NCI-H146 (cell line): Measurements from ENCODE around the gene TTC21A.

Experiments
- DNase-seq: peaks from one replicate; lab custom pipeline; 2025; lab: John Stamatoyannopoulos, UW

TTC21A gene

GRCh38 chr3:39177708-39178332 is 70.3 kb downstream of the TTC21A start:
- peak; percentile 44 for DNase-seq

GRCh38 chr3:39178553-39178952 is 71.1 kb downstream of the TTC21A start:
- no peak for DNase-seq

GRCh38 chr3:39180183-39180545 is 72.7 kb downstream of the TTC21A start:
- DNase-seq, result no peak

DNA sequence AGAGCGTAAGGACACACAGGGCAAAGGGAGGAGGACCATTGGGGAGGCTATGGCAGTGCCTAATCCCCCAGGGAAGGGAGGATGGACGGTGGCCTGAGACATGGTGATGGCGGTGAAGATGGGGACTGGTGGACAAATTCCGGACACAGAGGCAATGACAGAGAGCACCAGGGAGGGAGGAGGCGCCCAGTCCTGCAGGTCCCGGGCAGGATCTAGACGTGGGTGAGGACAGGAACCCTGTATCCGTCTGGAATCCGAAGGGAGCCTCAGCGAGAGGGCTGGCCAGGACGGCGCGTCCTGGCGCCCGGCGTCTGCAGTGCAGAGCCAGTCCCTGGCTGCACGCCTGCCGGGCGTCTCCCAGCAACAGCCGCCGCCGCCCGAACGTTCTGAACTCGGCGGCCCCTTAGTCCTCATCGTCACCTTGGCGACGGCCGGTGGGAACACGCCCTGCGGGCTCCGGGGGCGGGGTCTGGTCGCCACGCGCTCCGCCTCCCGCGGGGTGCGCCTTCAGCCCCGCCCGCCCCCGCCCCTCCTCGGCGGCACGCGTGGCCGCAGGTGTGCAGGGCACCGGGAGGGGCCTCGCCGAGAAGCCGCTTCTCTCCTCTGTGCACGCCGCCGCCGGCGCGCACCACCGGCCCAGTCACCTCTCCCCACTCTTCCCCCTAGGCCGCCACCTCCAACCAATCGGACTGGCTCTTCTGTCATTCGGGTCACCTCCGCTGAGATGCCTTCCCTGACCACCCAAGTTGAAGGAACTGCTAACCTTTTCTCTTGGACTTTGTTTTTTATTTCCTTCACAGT is 73.3 kb downstream of the TTC21A start:
- DNase-seq, result peak; percentile 88

- no peak for DNase-seq
Measured at GRCh38 chr3:39181408-39182335, 74.2 kb downstream of the TTC21A start.

- no peak for DNase-seq
Measured at GRCh38 chr3:39183211-39184080, 76.0 kb downstream of the TTC21A start.

DNA sequence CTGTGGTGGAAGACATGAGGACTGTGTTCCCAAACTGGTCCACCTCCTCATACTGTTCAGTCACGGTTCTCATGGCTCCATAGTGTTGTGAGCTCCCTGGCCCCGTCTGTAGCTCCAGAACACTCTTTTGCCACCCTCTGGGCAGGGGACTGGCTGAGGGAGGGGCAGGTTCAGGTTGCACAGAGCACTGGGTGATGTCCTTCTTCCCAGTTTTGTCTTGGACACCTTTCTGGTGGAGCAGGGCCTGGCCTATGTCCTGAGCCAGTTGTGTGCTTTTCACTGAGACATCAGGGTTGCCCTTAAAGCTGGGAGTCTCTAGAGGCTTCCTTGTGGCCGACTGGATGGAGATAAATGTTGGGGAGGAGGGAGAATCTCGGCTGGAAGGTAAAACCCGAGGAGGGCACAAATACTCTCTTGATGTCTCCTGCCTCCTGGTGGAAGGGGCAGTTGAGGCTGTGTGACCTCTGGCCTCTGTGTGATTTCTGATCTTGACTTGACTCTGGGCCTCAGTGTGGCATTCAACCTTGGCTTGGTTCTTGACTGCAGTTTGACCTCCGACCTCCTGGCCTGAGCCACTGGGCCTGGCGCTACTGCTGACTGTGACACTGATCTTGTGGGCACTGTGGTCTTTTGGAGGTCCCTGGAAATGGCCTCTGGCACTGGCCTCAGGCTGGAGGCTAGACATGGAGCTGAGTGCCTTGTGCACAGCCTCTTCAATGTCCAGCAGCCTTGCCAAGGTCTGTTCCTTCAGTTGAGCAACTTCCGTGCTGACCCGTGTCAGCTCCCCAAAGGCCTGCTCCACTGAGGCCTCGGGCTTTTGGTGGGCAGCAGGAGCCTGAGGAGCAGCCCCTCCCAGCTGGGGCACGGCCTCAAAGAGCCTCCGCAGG is 76.8 kb downstream of the TTC21A start:
- no peak for DNase-seq

- DNase-seq, result no peak
Measured at GRCh38 chr3:39184968-39185285, 77.4 kb downstream of the TTC21A start.

- DNase-seq, result no peak
Measured at GRCh38 chr3:39185326-39185958, 78.0 kb downstream of the TTC21A start.

GRCh38 chr3:39185959-39186691 is 78.6 kb downstream of the TTC21A start:
- DNase-seq, result no peak

GRCh38 chr3:39186692-39187151 is 79.2 kb downstream of the TTC21A start:
- DNase-seq, result no peak

GRCh38 chr3:39187372-39188155 is 80.1 kb downstream of the TTC21A start:
- DNase-seq, result no peak
